ENCODE measurements around the gene HAO1.

HAO1 gene

GRCh38 chr20:7930343-7930742 lies 9.9 kb downstream of the HAO1 start:
- no peak overlapping the region for H3K4me3 ChIP-seq (ENCODE audit: low read depth, low read length)

DNA sequence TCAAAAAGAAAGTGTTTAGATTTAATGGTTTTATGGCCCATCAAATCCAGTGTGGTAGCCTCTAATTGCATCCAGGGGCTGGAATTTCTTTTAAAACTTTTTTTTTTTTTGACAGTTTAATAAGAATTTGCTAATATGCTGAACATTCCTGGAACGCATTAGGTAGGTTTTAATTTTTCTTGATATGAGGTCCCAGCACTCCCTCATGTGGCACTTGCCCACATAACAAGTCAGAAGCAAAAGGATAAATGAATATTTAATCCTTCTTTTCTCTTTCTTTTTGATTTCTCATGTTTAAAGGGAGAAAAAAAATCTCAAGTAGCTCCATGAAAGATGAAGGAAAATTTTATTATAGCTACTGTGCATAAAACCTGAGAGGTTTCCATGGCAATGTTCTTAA lies 13.5 kb downstream of the HAO1 start:
- no peak overlapping the region for H3K4me3 ChIP-seq (ENCODE audit: low read depth, low read length)

GRCh38 chr20:7926323-7926722 lies 13.9 kb downstream of the HAO1 start:
- H3K4me3 ChIP-seq (ENCODE audit: low read depth, low read length), result no peak overlapping the region

GRCh38 chr20:7924692-7925091 lies 15.6 kb downstream of the HAO1 start:
- no peak overlapping the region for H3K4me3 ChIP-seq (ENCODE audit: low read depth, low read length)

DNA sequence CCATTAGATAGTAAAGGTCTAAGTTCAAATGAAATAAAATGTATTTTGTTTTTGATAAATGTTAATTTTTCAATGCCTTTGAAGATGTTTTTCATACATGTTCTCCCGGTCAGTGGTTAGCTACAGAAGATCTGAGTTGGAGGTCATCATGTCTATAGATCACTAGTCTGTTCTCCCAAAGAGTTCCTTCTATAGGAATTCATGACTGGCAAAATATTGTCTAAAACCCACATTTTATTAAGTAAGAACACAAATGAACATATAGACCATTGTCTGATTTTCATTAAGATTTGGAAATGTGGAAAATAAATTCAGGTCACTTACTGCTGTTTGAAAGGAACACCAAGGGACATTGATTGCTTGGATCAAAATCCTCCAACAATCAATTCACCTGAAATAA lies 23.6 kb downstream of the HAO1 start:
- no peak overlapping the region for H3K4me3 ChIP-seq (ENCODE audit: low read depth, low read length)

- H3K4me3 ChIP-seq (ENCODE audit: low read depth, low read length), result no peak overlapping the region
These were observed 27.7 kb downstream of the HAO1 start for GRCh38 chr20:7912551-7912950.

DNA sequence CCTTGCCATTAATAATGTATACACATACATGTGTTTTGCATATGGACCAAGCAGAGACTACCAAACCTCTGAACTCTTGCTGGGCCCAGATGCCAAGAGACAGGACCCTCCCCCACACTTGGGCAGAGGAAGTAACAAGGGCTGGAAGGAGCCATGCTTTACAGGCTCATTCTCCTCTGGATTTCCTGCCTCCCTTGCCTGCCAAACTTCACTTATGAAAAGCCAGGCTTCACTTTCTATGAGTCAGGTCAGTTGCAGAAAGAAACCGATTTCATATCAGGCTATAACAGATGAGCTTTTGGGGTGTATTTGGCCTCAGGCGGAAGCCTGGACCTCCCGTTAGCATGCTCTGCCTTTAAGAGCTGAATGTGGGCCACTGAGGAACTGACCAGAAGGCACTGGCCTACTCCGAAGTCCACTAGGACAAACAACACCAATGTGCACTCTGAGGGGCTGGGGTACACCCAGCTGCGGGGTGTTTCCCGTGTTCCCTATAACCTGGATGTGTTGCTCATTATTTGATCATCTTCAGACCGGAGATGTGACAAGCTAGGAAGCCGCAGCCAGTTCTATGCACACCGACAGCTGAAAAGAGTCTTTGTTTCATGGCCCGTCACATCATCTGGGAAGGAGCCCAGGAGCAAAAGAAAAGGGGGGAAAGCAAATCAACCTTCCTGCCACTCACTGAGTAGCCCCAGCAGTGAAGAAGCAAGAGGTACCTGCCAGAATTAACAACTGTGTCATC lies 28.5 kb downstream of the HAO1 start:
- H3K4me3 ChIP-seq (ENCODE audit: low read depth, low read length), result no peak overlapping the region

DNA sequence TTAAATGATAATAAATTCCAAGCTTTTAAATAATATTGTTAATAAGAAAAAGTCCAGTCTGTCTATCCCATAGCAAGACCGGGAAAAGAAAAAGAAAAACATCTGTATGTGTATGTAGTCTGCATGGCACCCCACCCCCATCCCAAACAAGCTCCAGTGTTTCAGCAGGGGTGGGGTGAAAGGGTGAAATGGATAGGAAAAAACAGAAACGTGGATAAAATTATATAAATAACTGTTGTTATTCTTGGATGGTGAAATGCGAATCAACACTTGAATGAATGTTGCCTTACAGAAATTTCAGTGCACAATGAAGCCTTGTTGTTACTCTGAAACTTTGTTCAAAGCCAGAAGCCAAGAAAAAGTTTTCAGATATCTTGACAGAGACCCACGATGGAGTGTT lies 31.4 kb downstream of the HAO1 start:
- H3K4me3 ChIP-seq (ENCODE audit: low read depth, low read length), result no peak overlapping the region

DNA sequence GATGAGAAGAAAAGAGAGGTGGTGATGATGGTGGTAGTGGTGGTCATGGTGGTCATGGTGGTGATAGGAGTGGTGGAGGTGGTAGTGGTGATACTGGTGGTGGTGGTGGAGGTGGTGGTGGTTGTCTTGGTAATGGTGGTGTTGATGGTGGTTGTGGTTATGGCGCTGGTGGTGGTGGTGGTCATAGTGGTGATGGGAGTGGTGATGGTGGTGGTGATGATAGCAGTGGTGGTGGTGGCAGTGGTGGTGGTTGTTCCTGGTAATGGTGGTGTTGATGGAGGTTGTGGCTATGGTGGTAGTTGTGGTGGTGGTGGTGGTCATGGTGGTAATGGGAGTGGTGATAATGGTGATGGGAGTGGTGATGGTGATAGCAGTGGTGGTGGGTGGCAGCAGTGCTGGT lies 36.8 kb downstream of the HAO1 start:
- H3K4me3 ChIP-seq (ENCODE audit: low read depth, low read length), result no peak overlapping the region

DNA sequence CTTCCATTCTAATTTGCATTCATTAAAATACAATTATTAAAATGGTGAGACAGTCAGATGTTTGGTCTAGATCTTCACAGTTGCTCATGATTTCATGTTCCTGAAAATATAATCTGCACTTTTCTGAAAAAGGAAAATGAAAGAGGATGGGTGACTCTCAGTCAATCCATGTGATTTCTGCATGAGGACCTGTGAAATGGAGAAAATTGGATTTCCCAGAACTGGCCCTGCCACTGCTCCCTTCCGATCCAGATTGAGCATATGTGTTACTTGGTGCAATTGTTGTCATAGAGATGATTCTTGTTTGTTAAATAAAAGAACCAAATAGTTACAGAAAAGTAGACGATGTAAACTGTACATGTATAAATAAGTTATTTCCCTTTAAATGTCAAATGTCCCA lies 37.4 kb downstream of the HAO1 start:
- H3K4me3 ChIP-seq (ENCODE audit: low read depth, low read length), result no peak overlapping the region

DNA sequence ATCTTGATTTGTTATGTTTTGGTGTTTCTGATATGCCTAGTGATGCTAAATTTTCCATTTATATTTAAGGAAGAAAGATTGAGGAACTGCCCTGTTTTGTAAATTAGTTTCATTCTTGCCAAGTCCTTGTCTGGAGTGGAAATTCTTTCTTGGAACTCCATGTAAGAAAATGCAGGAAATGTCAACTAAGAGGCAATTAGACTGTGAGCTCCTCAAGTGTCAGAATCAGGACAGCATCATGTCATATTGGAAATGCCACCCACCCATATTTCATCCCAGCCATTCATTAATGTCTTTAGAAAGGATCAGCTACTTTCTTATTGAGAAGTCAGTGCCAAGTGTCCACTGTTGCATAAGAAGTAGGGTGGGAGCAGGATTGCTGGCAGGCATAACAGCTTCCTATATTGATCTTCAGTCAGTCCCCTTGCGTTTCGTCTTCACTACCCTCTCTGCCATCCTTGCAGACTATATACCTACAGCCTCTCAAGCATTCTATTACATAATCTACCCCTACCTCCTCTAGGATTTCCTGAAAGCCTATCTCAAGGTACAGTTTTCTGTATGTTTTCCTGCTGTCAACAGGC lies 42.4 kb downstream of the HAO1 start:
- H3K4me3 ChIP-seq (ENCODE audit: low read depth, low read length), result no peak overlapping the region

DNA sequence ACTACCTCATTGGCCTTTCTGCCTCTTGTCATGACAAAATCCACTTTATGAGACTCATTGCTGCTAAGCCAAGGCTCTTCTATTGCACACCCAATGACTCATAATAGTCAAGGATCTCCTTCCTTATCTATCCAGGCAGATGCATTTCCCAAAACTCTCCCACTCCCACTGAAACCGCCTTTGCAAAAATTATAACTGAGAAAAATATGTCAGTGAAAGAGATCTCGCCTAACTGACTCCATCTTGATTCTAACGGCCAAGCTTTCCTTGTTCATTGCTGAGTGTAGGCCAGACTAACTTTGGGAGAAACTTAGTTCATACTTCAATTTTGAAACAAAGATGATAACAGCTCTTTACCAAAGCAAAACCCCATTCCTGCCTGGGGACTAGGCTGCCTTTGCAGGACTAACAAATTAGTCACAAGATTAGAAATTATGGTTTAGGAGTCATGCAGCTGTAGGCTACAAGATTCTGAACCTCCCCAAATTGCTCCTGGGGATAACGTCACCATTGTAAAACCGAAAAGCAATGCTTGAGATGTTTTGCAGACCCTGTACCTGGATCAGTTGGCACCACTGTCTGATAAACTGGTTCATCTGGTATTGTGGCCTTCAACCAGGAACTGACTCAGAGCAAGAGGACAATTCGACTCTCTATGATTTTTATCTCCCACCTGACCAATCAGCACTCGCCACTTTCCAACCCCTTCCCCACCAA lies 47.1 kb downstream of the HAO1 start:
- H3K4me3 ChIP-seq (ENCODE audit: low read depth, low read length), result no peak overlapping the region

GRCh38 chr20:7891705-7892104 lies 48.6 kb downstream of the HAO1 start:
- no peak overlapping the region for H3K4me3 ChIP-seq (ENCODE audit: low read depth, low read length)

DNA sequence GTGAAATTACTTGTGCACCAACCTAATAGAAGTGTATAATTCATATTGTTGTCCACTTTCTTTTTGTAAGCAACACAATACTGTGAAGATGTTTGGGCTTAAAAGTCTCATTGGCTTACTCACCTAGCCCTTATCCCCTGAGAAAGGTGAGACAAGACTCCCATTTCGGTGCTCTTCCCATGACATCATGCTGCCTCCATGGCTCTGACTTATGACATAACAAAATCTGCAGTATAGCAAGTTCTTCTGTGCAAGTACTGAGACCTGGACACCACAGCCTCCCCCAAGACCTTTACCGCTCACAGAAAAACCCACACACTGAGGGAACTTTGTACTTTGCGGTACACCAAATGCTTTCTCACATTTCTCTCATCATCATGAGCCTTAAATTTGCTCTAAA lies 50.5 kb downstream of the HAO1 start:
- no peak overlapping the region for H3K4me3 ChIP-seq (ENCODE audit: low read depth, low read length)

DNA sequence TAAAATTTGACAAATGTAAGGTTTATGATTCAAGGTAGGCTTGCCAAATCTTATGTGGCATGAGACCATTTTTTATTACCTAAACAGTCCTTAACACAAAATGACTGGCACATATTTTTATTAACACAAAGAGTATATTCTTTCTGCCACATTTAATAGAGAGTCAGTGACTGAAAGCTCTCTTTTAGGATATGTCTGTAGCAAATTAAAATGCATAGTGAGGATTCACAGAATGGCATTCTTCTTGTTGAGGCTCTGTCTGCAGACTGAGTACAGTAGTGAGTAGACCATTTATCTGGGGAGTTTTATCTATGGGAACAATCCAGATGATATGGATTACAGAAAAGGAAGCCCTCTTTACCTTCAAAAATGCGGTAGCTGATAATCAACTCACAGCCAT lies 56.5 kb downstream of the HAO1 start:
- H3K4me3 ChIP-seq (ENCODE audit: low read depth, low read length), result no peak overlapping the region

DNA sequence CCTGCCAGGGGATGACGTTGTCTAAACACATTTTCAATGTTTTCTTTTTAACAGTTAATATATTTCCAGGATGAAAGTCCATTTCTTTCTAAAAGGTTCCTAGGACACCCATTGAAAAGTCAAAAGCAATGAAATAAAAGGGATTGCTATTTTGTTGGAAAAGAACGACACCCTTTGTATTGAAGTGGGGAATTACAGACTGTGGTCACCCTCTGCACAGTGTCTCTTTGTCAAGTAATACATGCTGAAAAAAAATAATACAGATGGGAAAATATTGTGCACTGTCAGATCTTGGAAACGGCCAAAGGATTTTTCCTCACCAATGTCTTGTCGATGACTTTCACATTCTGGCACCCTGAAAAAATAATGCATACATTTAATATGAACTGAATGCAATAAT lies 56.9 kb downstream of the HAO1 start:
- H3K4me3 ChIP-seq (ENCODE audit: low read depth, low read length), result no peak overlapping the region

GRCh38 chr20:7882076-7882475 lies 58.2 kb downstream of the HAO1 start:
- H3K4me3 ChIP-seq (ENCODE audit: low read depth, low read length), result no peak overlapping the region

GRCh38 chr20:7881551-7881950 lies 58.7 kb downstream of the HAO1 start:
- no peak overlapping the region for H3K4me3 ChIP-seq (ENCODE audit: low read depth, low read length)

GRCh38 chr20:7879883-7880282 lies 60.4 kb downstream of the HAO1 start:
- no peak overlapping the region for H3K4me3 ChIP-seq (ENCODE audit: low read depth, low read length)

DNA sequence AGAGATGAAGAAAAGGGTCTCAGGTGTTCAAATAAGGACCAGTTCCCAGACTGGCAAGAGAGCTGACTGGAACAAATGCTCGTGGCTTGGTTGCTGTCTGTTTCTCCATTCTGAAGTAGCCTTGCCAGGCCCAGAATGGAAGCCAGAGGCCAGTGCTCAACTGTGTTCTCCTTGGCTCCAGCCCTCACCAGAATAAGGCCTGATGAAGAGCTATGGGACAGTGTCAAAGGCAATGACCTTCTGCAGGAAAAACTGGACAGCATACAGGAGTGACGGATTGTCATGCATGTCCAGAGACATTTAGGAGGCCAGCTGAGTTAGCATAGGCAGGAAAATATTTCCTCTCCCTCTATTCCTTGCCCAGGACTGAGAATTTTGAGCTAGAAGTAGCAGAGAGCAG lies 72.2 kb downstream of the HAO1 start:
- H3K4me3 ChIP-seq (ENCODE audit: low read depth, low read length), result no peak overlapping the region

GRCh38 chr20:7866285-7866684 lies 74.0 kb downstream of the HAO1 start:
- H3K4me3 ChIP-seq (ENCODE audit: low read depth, low read length), result no peak overlapping the region

DNA sequence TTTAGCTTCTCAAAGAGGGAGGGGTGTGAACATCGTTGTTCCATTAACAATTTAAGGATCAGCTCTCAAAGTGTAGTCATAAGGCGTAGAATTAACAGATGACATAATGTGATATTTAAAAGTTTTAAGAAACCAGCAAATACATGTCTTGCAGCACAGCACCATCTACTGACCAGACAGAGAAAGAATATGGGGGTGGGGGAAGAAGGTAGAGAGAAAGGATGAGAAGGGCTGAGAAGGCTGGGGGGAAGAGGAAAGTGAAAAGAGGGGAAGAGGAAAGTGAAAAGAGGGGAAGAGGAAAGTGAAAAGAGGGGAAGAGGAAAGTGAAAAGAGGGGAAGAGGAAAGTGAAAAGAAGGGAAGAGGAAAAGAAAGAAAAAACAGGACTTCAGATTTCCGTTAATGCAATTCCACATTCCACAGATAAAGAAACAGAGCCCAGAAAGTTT lies 80.9 kb downstream of the HAO1 start:
- no peak overlapping the region for H3K4me3 ChIP-seq (ENCODE audit: low read depth, low read length)

All from iPS-11a (cell line).